A549 (cell line): Measurements from ENCODE around the gene SRSF8. TPM values are rescaled to one million over a fixed set of nuclear protein-coding genes. Genes with fewer than 3 reads are reported as not detected.
"Not testable (repeated sequence)": the region's sequence is repeated elsewhere in the genome, so short reads cannot be mapped to it uniquely, and the experiment has no call there.

ENCODE experiments used
- ATAC-seq, 2 experiments: fragments of 200-7000 bp in 1 of 2; fragments of >200 bp in 1 of 2; cut with Nextera tagmentation in 1 of 2; cut with Tn5 transposase in 1 of 2; 3 replicates each; pipeline versions ENCODE4 v1.8.0 to v1.9.1; 2018 to 2020; ENCODE audit warnings: mild to moderate bottlenecking in 1 of 2, moderate library complexity in 1 of 2
- CTCF ChIA-PET: fragments of 300-600 bp; sonication (Branson Sonifier 250); formaldehyde crosslinking; extraction: SDS; loops from one replicate; lab custom pipeline; 2021; ENCODE audit warnings: antibody characterized with exemption, inconsistent platforms; lab: Yijun Ruan, JAX
- POLR2A ChIA-PET: fragments of 350-600 bp; formaldehyde crosslinking; extraction: SDS; loops from one replicate; lab custom pipeline; 2021; ENCODE audit warnings: antibody characterized with exemption, inconsistent platforms; lab: Yijun Ruan, JAX
- DNase-seq, 2 experiments: peaks; one replicate each; pipeline versions ENCODE4 v3.0.0 to v3.0.0-alpha.2; 2011 to 2016; ENCODE audit warnings: low read depth in 1 of 2, low spot score in 1 of 2
- FAIRE-seq: peaks from 2 replicates; lab custom pipeline; 2011; peaks lifted over from hg19 to GRCh38; lab: Jason Lieb, UNC
- H3K27ac ChIP-seq, 2 experiments: fragments of >200 bp; sonication (Bioruptor Twin); formaldehyde crosslinking; 3 replicates each; pipeline ENCODE4 v1.5.1; 2016 to 2017
- H3K4me1 ChIP-seq: fragments of >200 bp; sonication (Bioruptor Twin); formaldehyde crosslinking; 3 replicates; pipeline ENCODE4 v1.6.1; 2016
- H3K4me2 ChIP-seq: fragments of >200 bp; sonication (Bioruptor Twin); formaldehyde crosslinking; 3 replicates; pipeline ENCODE4 v1.6.1; 2016
- H3K4me3 ChIP-seq: fragments of >200 bp; sonication (Bioruptor Twin); formaldehyde crosslinking; 3 replicates; pipeline ENCODE4 v1.5.1; 2016
- H3K9me3 ChIP-seq: fragments of >200 bp; sonication (Bioruptor Twin); formaldehyde crosslinking; 3 replicates; pipeline ENCODE4 v1.6.1; 2016
- CBX2 ChIP-seq: fragments of 200-600 bp; sonication (generic); IDR thresholded peaks from 2 replicates; pipeline ENCODE4 v1.6.1; 2016; ENCODE audit warnings: low read depth, mild to moderate bottlenecking, borderline replicate concordance
- CBX8 ChIP-seq: fragments of 200-600 bp; sonication (generic); IDR thresholded peaks from 2 replicates; pipeline ENCODE4 v1.6.1; 2016
- CEBPB ChIP-seq, 2 experiments: fragments of >200 bp in 1 of 2; sonication (Bioruptor Twin) in 1 of 2; formaldehyde crosslinking in 1 of 2; IDR thresholded peaks; 2 replicates each; pipeline ENCODE4 v1.6.1; 2012 to 2016
- EHF ChIP-seq: fragments of 250-450 bp; sonication (Bioruptor Pico); IDR thresholded peaks from 2 replicates; pipeline ENCODE4 v1.5.0; 2020; ENCODE audit warnings: mild to moderate bottlenecking
- GATA3 ChIP-seq: IDR thresholded peaks from 2 replicates; pipeline ENCODE4 v1.6.1; 2012; ENCODE audit warnings: borderline replicate concordance
- HEYL ChIP-seq: fragments of 250-450 bp; sonication (Bioruptor Pico); IDR thresholded peaks from 2 replicates; pipeline ENCODE4 v1.8.0; 2021; ENCODE audit warnings: mild to moderate bottlenecking, moderate library complexity
- HOXB5 ChIP-seq: fragments of 250-450 bp; sonication (Bioruptor Pico); IDR thresholded peaks from 2 replicates; pipeline ENCODE4 v1.5.0; 2020; ENCODE audit warnings: mild to moderate bottlenecking, moderate library complexity
- JUNB ChIP-seq: fragments of >200 bp; sonication (Bioruptor Twin); formaldehyde crosslinking; IDR thresholded peaks from 2 replicates; pipeline ENCODE4 v1.6.1; 2016
- MAX ChIP-seq: IDR thresholded peaks from 2 replicates; pipeline ENCODE4 v1.6.1; 2012
- RCOR1 ChIP-seq: fragments of 150-350 bp; IDR thresholded peaks from 2 replicates; pipeline ENCODE4 v1.6.1; 2014; ENCODE audit warnings: antibody characterized with exemption, low read length, low read depth
- TP53 ChIP-seq: fragments of 250-450 bp; sonication (Bioruptor Pico); IDR thresholded peaks from 2 replicates; pipeline ENCODE4 v1.5.0; 2021; ENCODE audit warnings: mild to moderate bottlenecking, moderate library complexity
- ZFP36 ChIP-seq: fragments of 450-650 bp; IDR thresholded peaks from 2 replicates; pipeline ENCODE4 v1.6.1; 2014; ENCODE audit warnings: borderline replicate concordance; ENCODE audit not compliant: partially characterized antibody
- ZNF302 ChIP-seq: fragments of 250-450 bp; sonication (Bioruptor Pico); IDR thresholded peaks from 2 replicates; pipeline ENCODE4 v1.9.0; 2021; ENCODE audit warnings: inconsistent platforms, mild to moderate bottlenecking, moderate library complexity
- WGBS: methylation state at CpG from one replicate; pipeline ENCODE4 v1.1.6; 2017; ENCODE audit errors: missing lambda C conversion rate; 5-methylcytosine and 5-hydroxymethylcytosine counted together
- polyA minus RNA-seq: library from RNA; depleted of rRNA, polyadenylated mRNA; stranded (reverse); fragments of >200 nt; gene quantifications from 2 replicates; pipeline ENCODE4 v1.2.3, GENCODE V29; 2011; rRNA and poly(A)+ RNA removed
- polyA plus RNA-seq, 4 experiments: library from polyadenylated mRNA; depleted of rRNA in 3 of 4; stranded (reverse); fragments of >200 nt; fragmentation: RNase III in 1 of 4; extraction: RNeasy Plus Mini Kit Qiagen cat#74134 plus additional on column Dnase treatment in 1 of 4; gene quantifications; 2 replicates in 3 of 4; 3 replicates in 1 of 4; pipeline ENCODE4 v1.2.3, GENCODE V29; 2011 to 2017

The SRSF8 gene, protein sequence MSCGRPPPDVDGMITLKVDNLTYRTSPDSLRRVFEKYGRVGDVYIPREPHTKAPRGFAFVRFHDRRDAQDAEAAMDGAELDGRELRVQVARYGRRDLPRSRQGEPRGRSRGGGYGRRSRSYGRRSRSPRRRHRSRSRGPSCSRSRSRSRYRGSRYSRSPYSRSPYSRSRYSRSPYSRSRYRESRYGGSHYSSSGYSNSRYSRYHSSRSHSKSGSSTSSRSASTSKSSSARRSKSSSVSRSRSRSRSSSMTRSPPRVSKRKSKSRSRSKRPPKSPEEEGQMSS
- 27.6 and 30.2 TPM in 2 replicates for polyA plus RNA-seq (2011; rRNA removed)
- 11.8 and 13.9 TPM in 2 replicates for polyA plus RNA-seq (2012; cell fraction: cytosol; rRNA removed)
- 7.3 and 8.0 TPM in 2 replicates for polyA plus RNA-seq (2012; cell fraction: nucleus; rRNA removed)
- 15.1 to 16.7 TPM (median 15.5 TPM) in 3 replicates for polyA plus RNA-seq (2017; fragmentation: RNase III; extraction: RNeasy Plus Mini Kit Qiagen cat#74134 plus additional on column Dnase treatment)
- 7.6 and 13.2 TPM in 2 replicates for polyA minus RNA-seq

- TF ChIP-seq EHF (CRISPR knock-in tag): no peak
- TF ChIP-seq RCOR1: no peak
- TF ChIP-seq JUNB: no peak
- TF ChIP-seq HOXB5 (CRISPR knock-in tag): no peak
- TF ChIP-seq GATA3: no peak
- TF ChIP-seq ZNF302: no peak
- ChIA-PET CTCF (interaction anchor here (0.7 to 2.9 kb wide), 11 partner anchors 10 to 697 kb away, joined by 3 to 17 read pairs (median 6); partner anchors contain the start of genes CWC15, ENDOD1 and KDM4D), POLR2A (interaction anchor here (1.3 to 3.0 kb wide), 6 partner anchors 16 to 724 kb away, joined by 3 to 29 read pairs (median 4); partner anchors contain the start of genes CWC15, ENDOD1, FAM76B and KDM4D)
- Histone ChIP-seq H3K9me3 (no peaks in the 10 kb centered on the region), H3K4me2 (peak within 1 kb of the TSS; percentile 89), H3K27ac (peak within 1 kb of the TSS; percentile 83 to 98), H3K4me3 (peak within 1 kb of the TSS; percentile 69), H3K4me1 (peaks cover 9% of the 10 kb centered on the region; the same call in 2 of the 3 replicates)
- 0% methylated on average over 4 of the region's 4 CpGs for WGBS
- FAIRE-seq (no peak), DNase-seq (no peak), ATAC-seq (peak; percentile 25 to 59; a peak in 5 of 6 replicates)
Observed at GRCh38 chr11:95066716-95067038, at the start of gene SRSF8. SRSF8 (plus strand) TSS chr11:95066919; CDS start chr11:95067227, 308 bp downstream.

GRCh38 chr11:95021468-95021867 lies 45.3 kb upstream of the SRSF8 start:
- CTCF ChIA-PET: not testable (repeated sequence)

GRCh38 chr11:95024958-95025357 lies 41.8 kb upstream of the SRSF8 start, which contains the start of gene KDM4E:
KDM4E (plus strand) TSS chr11:95025258; CDS start chr11:95025558, 300 bp downstream.
- no peak for ATAC-seq
- DNase-seq: no peak
- FAIRE-seq: no peak
- H3K9me3 ChIP-seq: no peaks in the 10 kb centered on the region
- CTCF ChIA-PET: no interaction called here
- 32% methylated on average over 1 of the region's 1 CpG for WGBS
- H3K4me2 ChIP-seq: no peak within 1 kb of the TSS
- no peaks in the 10 kb centered on the region for H3K4me1 ChIP-seq
- POLR2A ChIA-PET: no interaction called here
- TF ChIP-seq CEBPB (IDR thresholded peaks at IDR 0.05) (no peak), HEYL (CRISPR knock-in tag) (no peak), CBX8 (no peak)
- no peak within 1 kb of the TSS for H3K27ac ChIP-seq
- H3K4me3 ChIP-seq: no peak within 1 kb of the TSS

More at GRCh38 chr11:95021468-95021867, 45.3 kb upstream of the SRSF8 start:
- DNase-seq, ATAC-seq, H3K4me2 ChIP-seq, FAIRE-seq, H3K4me1 ChIP-seq, POLR2A ChIA-PET, H3K27ac ChIP-seq, H3K9me3 ChIP-seq, H3K4me3 ChIP-seq: not testable (repeated sequence)
- 79% methylated on average over 5 of the region's 5 CpGs for WGBS

DNA sequence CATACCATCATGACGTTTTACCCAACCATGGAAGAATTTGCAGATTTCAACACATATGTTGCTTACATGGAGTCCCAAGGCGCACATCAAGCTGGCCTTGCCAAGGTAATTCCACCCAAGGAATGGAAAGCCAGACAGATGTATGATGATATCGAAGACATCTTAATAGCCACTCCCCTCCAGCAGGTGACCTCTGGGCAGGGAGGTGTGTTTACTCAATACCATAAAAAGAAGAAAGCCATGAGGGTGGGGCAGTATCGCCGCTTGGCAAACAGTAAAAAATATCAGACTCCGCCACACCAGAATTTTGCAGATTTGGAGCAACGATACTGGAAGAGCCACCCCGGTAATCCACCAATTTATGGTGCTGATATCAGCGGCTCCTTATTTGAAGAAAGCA lies 41.1 kb upstream of the SRSF8 start:
- H3K4me3 ChIP-seq, H3K4me1 ChIP-seq, ATAC-seq, POLR2A ChIA-PET, H3K4me2 ChIP-seq, FAIRE-seq, CTCF ChIA-PET, H3K9me3 ChIP-seq, H3K27ac ChIP-seq, DNase-seq: not testable (repeated sequence)
- 69% methylated on average over 6 of the region's 9 CpGs for WGBS

- FAIRE-seq: no peak
- ATAC-seq: no peak
- Histone ChIP-seq H3K27ac (no peak overlapping the region), H3K9me3 (no peaks in the 10 kb centered on the region), H3K4me3 (no peak overlapping the region), H3K4me2 (no peak overlapping the region), H3K4me1 (no peaks in the 10 kb centered on the region)
- ChIA-PET POLR2A (no interaction called here), CTCF (interaction anchor here (0.6 kb wide), 1 partner anchor 994 kb away, joined by 3 read pairs; no protein-coding TSS in a partner anchor)
- TF ChIP-seq TP53 (CRISPR knock-in tag): no peak
- TF ChIP-seq CBX2: no peak
- no peak for TF ChIP-seq ZFP36
- no peak for TF ChIP-seq MAX
- no peak for DNase-seq
- 53% methylated on average over 3 of the region's 3 CpGs for WGBS
Observed at GRCh38 chr11:95028357-95028756, 38.4 kb upstream of the SRSF8 start.
